Parathyroid adenoma (tissue), 2 donors: ENCODE measurements around the gene CAMTA1.
"Not testable (repeated sequence)": the region's sequence is repeated elsewhere in the genome, so short reads cannot be mapped to it uniquely, and the experiment has no call there.

Experiments used
- H2AFZ ChIP-seq: fragments of 300-600 bp; sonication (generic); one replicate; pipeline ENCODE4 v1.7.0; 2017; ENCODE audit warnings: antibody characterized with exemption, mild to moderate bottlenecking
- H3K27ac ChIP-seq: fragments of 300-600 bp; sonication (generic); one replicate; pipeline ENCODE4 v1.7.0; 2017
- H3K27me3 ChIP-seq: fragments of 300-600 bp; sonication (generic); one replicate; pipeline ENCODE4 v1.7.0; 2017; ENCODE audit warnings: low read length; ENCODE audit not compliant: control insufficient read depth, insufficient read depth
- H3K36me3 ChIP-seq: fragments of 300-600 bp; sonication (generic); one replicate; pipeline ENCODE4 v1.7.0; 2017; ENCODE audit warnings: low read length; ENCODE audit not compliant: control insufficient read depth, insufficient read depth
- H3K4me1 ChIP-seq: fragments of 300-600 bp; sonication (generic); one replicate; pipeline ENCODE4 v1.7.0; 2017; ENCODE audit warnings: control low read depth
- H3K4me2 ChIP-seq: fragments of 300-600 bp; sonication (generic); one replicate; pipeline ENCODE4 v1.7.0; 2017; ENCODE audit warnings: low read length
- H3K4me3 ChIP-seq: fragments of 300-600 bp; sonication (generic); one replicate; pipeline ENCODE4 v1.7.0; 2017; ENCODE audit warnings: low read depth, low read length
- H3K79me2 ChIP-seq: fragments of 300-600 bp; sonication (generic); one replicate; pipeline ENCODE4 v1.7.0; 2017; ENCODE audit warnings: control low read depth
- H3K9ac ChIP-seq: fragments of 300-600 bp; sonication (generic); one replicate; pipeline ENCODE4 v1.7.0; 2017; ENCODE audit warnings: mild to moderate bottlenecking
- H3K9me3 ChIP-seq: fragments of 300-600 bp; sonication (generic); one replicate; pipeline ENCODE4 v1.7.0; 2017; ENCODE audit warnings: low read length; ENCODE audit not compliant: control insufficient read depth
- CTCF ChIP-seq: fragments of 300-600 bp; sonication (generic); IDR thresholded peaks from one replicate; pipeline ENCODE4 v1.7.0; 2017; ENCODE audit warnings: antibody characterized with exemption, mild to moderate bottlenecking
- donor health status: primary hyperparathyroidism.

CAMTA1 gene

DNA sequence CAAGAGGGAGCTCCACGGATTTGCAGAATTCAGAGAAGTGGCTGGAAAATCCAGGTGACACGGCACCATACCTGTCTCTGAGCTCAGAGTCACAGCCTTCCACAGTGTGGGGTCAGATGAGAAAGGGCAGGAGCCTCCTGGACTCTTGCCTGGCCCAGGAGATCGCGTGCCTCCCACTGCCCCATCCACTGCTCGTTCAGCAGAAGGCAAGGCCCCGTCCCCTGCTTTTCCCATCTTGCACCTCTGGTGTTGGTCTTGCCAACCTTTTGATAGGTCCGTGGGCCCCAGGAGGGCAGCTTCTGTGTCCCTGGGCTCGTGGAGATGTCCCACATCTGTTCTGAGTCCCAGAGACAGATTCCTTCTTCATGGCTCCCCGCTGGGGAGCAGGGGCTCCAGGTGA is 902.2 kb downstream of the CAMTA1 start:
- H2AFZ ChIP-seq = no peak overlapping the region
- TF ChIP-seq CTCF = no peak
- H3K4me3 ChIP-seq = no peak overlapping the region
- no peaks in the 10 kb centered on the region for H3K27me3 ChIP-seq
- no peak overlapping the region for H3K9ac ChIP-seq
- no peak overlapping the region for H3K4me2 ChIP-seq
- H3K79me2 ChIP-seq = no peaks in the 10 kb centered on the region
- no peaks in the 10 kb centered on the region for H3K4me1 ChIP-seq
- H3K9me3 ChIP-seq = no peaks in the 10 kb centered on the region
- no peak overlapping the region for H3K27ac ChIP-seq
- H3K36me3 ChIP-seq = no peaks in the 10 kb centered on the region

DNA sequence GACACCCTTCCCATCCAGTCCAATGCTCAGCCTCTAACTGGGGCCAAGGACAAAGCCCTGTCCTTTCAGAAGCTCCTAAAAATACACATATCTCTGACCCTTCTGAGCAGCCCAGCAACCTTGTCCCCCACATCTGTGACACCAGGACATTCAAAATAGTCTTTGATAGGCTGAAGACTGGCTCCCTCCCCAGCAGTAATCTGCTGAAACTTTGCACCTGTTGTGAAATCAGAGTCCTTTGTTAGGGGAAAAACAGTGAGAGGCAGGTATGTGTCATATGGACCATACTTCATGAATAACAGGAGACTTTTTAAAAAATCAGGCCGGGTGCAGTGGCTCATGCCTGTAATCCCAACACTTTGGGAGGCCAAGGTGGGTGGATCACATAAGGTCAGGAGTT is 903.4 kb downstream of the CAMTA1 start:
- TF ChIP-seq CTCF = no peak
- no peak overlapping the region for H3K4me2 ChIP-seq

DNA sequence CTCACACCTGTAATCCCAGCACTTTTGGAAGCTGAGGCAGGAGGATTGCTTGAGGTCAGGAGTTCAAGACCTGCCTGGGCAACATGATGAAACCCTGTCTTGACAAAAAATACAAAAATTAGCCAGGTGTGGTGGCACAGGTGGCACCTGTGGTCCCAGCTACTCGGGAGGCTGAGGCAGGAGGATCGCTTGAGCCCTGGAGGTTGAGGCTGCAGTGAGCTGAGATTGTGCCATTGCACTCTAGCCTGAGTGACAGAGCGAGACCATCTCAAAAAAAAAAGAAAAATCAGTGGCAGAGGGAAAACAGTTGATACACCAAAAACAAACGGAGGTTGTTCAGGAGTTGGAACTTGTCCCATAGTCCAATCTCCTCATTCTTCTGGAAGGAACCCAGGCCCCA is 904.1 kb downstream of the CAMTA1 start:
- H3K4me2 ChIP-seq, H3K36me3 ChIP-seq, H3K79me2 ChIP-seq, H3K27me3 ChIP-seq, H2AFZ ChIP-seq, H3K27ac ChIP-seq, H3K9me3 ChIP-seq, H3K9ac ChIP-seq, H3K4me1 ChIP-seq, H3K4me3 ChIP-seq: not testable (repeated sequence)

More for the DNA sequence above, 903.4 kb downstream of the CAMTA1 start:
- no peak overlapping the region for H3K4me3 ChIP-seq
- no peaks in the 10 kb centered on the region for H3K9me3 ChIP-seq
- H2AFZ ChIP-seq = no peak overlapping the region
- H3K9ac ChIP-seq = no peak overlapping the region
- no peaks in the 10 kb centered on the region for H3K4me1 ChIP-seq
- no peaks in the 10 kb centered on the region for H3K79me2 ChIP-seq
- H3K27me3 ChIP-seq = no peaks in the 10 kb centered on the region
- H3K36me3 ChIP-seq = no peaks in the 10 kb centered on the region
- H3K27ac ChIP-seq = no peak overlapping the region

- Histone ChIP-seq H3K27ac (no peak overlapping the region), H3K9me3 (no peaks in the 10 kb centered on the region), H3K36me3 (no peaks in the 10 kb centered on the region), H3K9ac (no peak overlapping the region), H2AFZ (no peak overlapping the region), H3K27me3 (no peaks in the 10 kb centered on the region), H3K79me2 (no peaks in the 10 kb centered on the region), H3K4me2 (no peak overlapping the region), H3K4me3 (no peak overlapping the region), H3K4me1 (no peaks in the 10 kb centered on the region)
- TF ChIP-seq CTCF = no peak
These were observed 904.8 kb downstream of the CAMTA1 start for GRCh38 chr1:7690076-7690475.

- H3K27me3 ChIP-seq = no peaks in the 10 kb centered on the region
- H3K36me3 ChIP-seq = no peaks in the 10 kb centered on the region
- TF ChIP-seq CTCF = no peak
- no peak overlapping the region for H2AFZ ChIP-seq
- no peaks in the 10 kb centered on the region for H3K4me1 ChIP-seq
- H3K79me2 ChIP-seq = no peaks in the 10 kb centered on the region
- no peak overlapping the region for H3K4me2 ChIP-seq
- H3K27ac ChIP-seq = no peak overlapping the region
- no peak overlapping the region for H3K9ac ChIP-seq
- no peak overlapping the region for H3K4me3 ChIP-seq
- no peaks in the 10 kb centered on the region for H3K9me3 ChIP-seq
These were observed 905.4 kb downstream of the CAMTA1 start for GRCh38 chr1:7690496-7691182.
